ENCODE measurements around the gene FYB1.

The FYB1 gene

DNA sequence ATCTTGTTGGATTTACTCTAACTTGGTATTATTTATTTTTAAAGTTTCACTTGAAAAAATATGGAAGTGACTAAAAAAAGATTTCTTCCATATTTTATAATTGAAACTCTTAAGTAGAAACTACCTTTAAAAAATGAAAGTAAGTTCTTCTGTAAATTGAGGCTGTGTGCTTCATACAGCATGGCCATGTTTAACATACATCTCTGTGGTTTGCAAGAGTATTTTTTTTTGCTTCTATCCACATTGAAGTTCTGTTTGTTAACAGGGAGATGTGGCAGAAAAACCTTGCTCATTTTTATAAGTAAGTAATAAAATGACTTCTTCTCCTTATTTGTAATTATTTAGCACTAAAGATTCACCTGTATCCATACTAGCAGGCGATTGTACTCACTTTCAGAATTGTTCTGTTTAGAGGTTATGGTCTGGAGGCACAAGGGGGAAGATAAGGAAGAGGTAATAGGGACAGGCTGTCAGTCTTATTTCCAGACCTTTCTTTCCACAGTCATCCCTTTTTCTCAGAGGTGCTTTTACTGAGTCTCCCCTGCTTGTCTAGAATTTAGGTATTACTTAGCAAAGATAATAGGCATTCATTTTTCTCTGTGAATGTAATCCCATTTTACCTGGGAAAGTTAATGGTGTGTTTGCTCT lies 16.0 kb downstream of the FYB1 start:
- no peak for DNase-seq

GRCh38 chr5:39202597-39203274 lies 16.6 kb downstream of the FYB1 start:
- DNase-seq, result no peak

DNA sequence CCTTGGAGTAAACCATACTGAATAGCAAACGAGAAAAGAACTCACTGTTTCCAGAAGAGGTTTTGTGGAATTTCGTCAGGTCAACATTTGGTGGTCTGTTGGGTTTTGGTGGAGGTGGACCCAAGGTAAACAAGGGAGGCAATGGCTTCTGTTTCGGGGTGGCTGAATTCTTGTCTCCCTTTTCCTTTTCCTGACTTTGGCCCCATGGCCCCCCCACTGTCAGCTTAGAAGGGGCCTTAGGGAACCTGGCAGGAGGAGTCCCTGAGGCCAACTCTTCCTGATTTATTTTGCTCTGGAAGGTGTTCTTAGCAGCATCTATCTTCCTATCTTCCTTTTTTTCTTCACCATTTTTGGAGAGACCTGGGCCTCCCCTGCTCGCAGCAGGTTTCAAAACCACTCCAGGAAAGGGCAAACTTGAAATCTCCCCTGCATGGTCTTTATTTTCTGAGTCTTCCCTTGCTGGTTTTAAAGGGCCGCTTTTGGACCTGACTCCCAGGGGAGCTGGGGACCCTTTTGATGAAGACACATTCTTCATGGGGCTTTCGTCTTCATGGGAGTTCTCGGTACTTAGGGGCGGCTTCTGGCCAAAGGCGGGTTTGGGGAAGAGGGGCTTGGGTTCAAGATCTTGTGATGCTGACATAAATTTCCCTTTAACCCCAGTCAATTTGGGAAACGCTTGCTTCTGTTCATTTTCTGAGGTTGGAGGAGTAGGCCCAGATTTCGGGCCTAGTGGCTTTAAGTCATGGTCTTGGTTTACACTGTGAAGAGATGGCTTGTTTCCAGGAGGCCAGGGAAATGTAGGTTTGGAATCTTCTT lies 17.4 kb downstream of the FYB1 start:
- no peak for DNase-seq

DNA sequence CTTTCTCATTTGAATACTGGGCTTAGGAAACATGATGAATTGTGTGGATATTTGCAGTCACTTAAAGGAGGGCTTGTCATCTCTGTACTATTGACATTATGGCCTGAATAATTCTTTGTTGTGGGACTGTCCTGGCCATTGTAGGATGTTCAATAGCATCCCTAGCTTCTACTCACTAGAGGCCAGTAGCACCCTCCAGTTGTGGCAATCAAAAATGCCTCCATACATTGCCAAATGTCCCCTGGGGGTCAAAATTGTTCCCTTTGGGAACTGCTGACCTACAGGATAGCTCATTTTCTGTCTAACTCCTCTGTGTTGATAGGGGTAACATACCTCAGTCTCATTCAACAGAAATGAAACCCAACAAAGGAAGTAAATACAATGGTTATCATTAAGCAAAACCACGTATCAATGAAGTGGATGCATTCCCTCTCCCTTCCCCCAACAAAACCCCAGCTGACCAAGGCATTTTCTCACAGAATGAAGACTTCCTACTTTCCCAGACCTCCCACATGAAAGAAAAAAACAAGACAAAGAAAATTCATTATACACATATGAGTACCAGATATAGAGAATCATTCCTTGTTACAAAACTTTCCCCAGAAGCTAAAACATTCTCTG lies 18.1 kb downstream of the FYB1 start:
- no peak for DNase-seq

GRCh38 chr5:39200081-39200480 lies 19.3 kb downstream of the FYB1 start:
- DNase-seq, result no peak

- no peak for DNase-seq
Measured at GRCh38 chr5:39199335-39199734, 20.0 kb downstream of the FYB1 start.

DNA sequence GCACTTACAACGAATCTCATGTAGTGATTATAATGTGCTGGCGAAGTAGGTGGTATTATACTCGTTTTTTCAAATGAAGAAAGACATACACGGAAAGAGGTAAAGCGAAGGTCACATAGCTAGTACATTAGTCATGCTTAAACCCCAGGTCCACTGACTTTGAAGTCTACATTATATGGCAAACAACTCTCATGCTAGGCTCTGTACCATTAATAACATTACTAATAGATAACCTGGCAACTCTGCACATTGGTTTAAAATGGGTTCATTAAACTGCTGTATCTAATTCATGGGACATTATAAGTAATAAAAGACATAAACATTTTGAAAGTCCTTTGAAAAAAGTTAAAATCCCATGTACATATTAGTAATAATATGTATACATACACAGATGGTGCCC lies 21.2 kb downstream of the FYB1 start:
- no peak for DNase-seq

DNA sequence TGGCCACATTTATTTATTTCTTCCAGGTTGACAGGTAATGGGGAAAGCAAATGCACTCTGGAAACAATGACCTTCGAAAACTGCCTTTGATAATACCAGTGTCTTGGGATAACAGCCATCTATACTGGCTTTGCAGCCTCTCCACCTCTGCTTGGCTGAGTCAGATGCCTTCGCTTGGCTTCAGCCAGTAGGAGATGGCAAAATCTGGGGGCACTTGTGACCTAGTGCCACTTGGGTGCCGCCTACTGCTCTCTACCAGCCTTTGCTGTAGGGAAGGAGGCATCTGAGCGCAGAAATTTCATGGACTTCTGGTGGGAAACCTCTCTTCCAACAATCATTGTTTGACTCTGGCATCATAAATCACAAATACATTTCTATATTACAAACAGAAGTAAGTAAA lies 21.8 kb downstream of the FYB1 start:
- DNase-seq, result no peak

- no peak for DNase-seq
Measured at GRCh38 chr5:39195198-39195826, 24.1 kb downstream of the FYB1 start.

GRCh38 chr5:39194466-39195136 lies 24.8 kb downstream of the FYB1 start:
- DNase-seq, result no peak

DNA sequence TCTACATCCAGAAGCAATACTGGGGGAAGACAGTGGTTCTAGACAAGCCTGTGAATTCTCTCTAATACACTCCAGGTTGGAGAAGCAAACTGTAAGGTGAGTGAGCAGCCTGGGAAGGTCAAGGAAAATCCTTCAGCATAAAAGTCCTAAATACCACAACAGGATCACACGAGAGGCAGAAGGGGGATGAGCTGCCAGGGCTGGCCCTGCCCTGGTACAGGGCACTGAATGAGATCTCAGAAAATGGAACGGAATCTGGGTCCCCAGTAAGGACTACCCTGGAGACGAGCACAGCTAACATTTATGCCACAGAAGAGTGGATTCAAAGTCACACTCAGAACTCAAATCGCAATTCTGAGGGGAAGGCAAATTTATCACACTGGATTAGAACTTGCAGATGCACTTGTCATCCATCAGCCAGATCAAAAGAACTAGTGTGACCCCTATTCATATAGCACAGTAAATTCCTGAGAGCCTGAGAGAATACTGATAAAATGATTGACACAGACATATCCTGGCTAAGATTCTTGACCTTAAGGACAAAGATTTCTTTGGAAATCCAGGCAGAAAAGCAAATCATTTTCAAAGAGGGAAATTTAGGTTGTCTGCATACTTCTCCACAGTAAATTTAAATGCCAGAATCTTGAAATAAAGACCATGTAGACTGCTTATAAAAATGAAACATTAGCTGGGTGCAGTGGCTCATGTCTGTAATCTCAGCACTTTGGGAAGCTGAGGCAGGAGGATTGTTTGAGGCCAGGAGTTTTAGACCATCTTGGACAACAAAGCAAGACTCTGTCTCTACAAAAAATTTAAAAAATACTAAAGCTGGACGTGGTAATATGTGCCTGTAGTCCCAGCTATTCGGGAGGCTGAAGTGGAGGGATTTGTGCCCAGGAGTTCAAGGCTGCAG lies 25.6 kb downstream of the FYB1 start:
- DNase-seq, result no peak

DNA sequence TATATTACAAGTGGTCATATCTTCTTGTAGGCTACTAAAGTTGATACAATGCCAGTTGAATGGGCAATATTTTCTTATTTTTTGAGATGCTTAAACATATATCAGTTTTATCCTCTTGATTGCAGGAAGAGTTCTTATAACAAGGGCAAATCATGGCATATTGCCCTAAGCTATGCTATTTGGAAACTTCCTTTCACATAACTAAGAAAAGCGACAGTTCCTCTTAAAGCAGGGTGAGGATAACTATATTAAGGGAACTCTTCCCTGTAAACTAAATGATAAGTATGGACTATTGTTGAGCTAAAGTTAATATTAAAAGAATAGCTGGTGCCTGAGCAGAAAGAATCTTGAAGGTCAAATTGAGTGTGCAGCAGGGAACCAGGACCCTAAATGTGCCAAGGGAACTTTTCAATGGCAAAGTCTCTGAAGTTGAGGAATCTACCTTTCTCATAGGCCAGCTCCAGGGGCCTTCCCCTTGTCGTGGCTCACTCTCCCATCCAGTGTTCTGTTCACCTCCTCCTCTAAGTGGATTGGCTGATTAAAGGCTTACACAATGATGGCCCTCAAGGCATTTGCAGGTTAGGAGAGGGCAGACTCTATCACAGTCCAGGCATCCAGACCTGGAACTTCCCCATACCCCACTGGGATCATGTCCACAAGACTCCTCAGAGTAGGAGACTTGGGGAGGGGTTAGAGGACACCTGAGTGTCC lies 26.8 kb downstream of the FYB1 start:
- no peak for DNase-seq

- DNase-seq, result no peak
Measured at GRCh38 chr5:39191216-39191615, 28.1 kb downstream of the FYB1 start.

- DNase-seq, result no peak
Measured at GRCh38 chr5:39190311-39191102, 28.9 kb downstream of the FYB1 start.

DNA sequence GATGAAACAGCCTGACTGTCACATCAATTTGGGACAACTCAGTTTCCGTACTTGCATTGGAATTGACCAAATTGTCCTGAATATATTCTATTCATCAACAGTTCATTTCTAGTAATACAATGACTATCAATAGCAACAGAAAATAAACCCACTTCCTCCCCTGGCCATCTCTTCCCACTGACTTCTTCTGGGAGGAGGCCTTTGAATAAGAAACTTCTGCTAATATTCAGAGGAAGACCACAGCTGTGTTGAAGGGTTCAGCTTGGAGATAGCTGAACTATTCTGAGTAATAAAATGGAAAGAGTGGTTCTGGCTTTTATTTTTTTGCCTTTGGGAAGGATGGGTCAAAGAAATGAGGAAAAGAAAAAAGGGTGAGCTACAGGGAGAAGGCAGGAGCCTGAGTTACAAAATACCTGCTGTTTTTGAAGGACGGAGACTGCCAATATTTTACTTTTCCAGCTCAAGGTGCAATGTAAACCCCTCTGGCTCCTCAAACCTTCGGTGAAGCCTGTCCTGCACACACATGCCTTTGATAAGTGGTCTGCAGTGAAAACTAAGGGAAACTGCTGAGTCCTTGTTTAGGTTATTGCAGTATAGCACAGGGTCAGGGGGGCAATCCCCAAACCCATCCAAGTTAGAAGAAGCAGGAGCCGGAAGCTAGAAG lies 29.9 kb downstream of the FYB1 start:
- DNase-seq, result no peak

DNA sequence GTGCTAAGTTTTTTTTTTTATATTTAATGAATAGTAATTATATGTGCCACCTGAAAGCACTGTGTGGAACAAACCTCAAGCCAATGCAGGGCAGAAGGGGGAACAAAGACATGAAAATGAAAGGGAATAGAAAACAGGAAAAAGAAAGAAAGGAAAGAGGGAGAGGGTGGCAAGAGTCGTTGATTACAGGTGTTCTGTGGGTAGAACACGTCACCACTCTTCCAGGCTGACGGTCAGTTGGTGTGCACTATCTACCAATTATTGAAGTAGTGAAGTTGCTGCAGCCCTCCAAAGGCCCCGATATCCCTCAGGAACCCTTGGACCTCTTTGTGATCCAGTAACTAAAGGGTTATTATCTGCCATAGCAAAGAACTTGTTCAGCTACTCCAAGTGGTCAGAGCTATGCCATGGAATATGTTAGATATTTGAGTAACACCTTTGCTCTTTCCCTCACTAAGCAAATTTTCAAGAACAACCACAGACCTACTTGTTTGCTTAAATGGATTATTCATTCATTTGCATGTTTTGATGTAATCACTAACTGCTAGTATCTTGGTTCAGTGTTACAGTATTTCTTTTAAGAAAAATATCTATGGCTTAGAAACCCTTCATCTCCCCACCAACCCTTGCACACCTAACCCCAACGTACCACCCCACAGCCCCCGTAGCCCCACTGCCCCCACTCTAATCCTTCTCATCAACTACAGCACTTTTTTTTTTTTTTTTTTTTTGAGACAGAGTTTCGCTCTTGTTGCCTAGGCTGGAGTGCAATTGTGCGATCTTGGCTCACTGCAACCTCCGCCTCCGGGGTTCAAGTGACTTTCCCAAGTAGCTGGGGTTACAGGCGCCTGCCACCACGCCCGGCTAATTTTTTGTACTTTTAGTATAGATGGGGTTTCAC lies 31.3 kb downstream of the FYB1 start:
- no peak for DNase-seq

- DNase-seq, result no peak
Measured at GRCh38 chr5:39186722-39187539, 32.4 kb downstream of the FYB1 start.

All from retina (tissue), 1 donor.